HG02763 (cell line): ENCODE results near the gene BTG1.

ENCODE experiments used
- ATAC-seq: cut with Tn5 transposase; IDR thresholded peaks from one replicate; pipeline ENCODE4 v1.9.1; 2021; ENCODE audit warnings: mild to moderate bottlenecking, moderate library complexity; ENCODE audit not compliant: unreplicated experiment

The BTG1 gene

GRCh38 chr12:92145731-92146496, at the start of gene BTG1:
TSS of gene BTG1 (minus strand) at chr12:92145846. CDS start at chr12:92145535, 311 bp downstream.
- ATAC-seq = peak; percentile 73

GRCh38 chr12:92194561-92194960, 48.9 kb upstream of the BTG1 start:
- no peak for ATAC-seq

GRCh38 chr12:92193846-92194245, 48.2 kb upstream of the BTG1 start:
- no peak for ATAC-seq

- no peak for ATAC-seq
Observed at GRCh38 chr12:92193063-92193462, 47.4 kb upstream of the BTG1 start.

GRCh38 chr12:92192360-92192759, 46.7 kb upstream of the BTG1 start:
- ATAC-seq = no peak

- no peak for ATAC-seq
Observed at GRCh38 chr12:92191061-92191460, 45.4 kb upstream of the BTG1 start.

- no peak for ATAC-seq
Observed at GRCh38 chr12:92188517-92189188, 43.0 kb upstream of the BTG1 start.

GRCh38 chr12:92186038-92186470, 40.4 kb upstream of the BTG1 start:
- peak; percentile 35 for ATAC-seq

- peak; percentile 44 for ATAC-seq
Observed at GRCh38 chr12:92185052-92185451, 39.4 kb upstream of the BTG1 start.

- no peak for ATAC-seq
Observed at GRCh38 chr12:92183575-92183974, 37.9 kb upstream of the BTG1 start.

- no peak for ATAC-seq
Observed at GRCh38 chr12:92178340-92178739, 32.7 kb upstream of the BTG1 start.

GRCh38 chr12:92176646-92177045, 31.0 kb upstream of the BTG1 start:
- no peak for ATAC-seq

- no peak for ATAC-seq
Observed at GRCh38 chr12:92175961-92176360, 30.3 kb upstream of the BTG1 start.

GRCh38 chr12:92170050-92170449, 24.4 kb upstream of the BTG1 start:
- ATAC-seq = no peak

GRCh38 chr12:92167075-92167474, 21.4 kb upstream of the BTG1 start:
- no peak for ATAC-seq

GRCh38 chr12:92164712-92165111, 19.1 kb upstream of the BTG1 start:
- no peak for ATAC-seq

- ATAC-seq = no peak
Observed at GRCh38 chr12:92162079-92162478, 16.4 kb upstream of the BTG1 start.

- peak; percentile 40 for ATAC-seq
Observed at GRCh38 chr12:92158796-92159439, 13.3 kb upstream of the BTG1 start.

- no peak for ATAC-seq
Observed at GRCh38 chr12:92156704-92157395, 11.2 kb upstream of the BTG1 start.

- no peak for ATAC-seq
Observed at GRCh38 chr12:92156139-92156538, 10.5 kb upstream of the BTG1 start.

- no peak for ATAC-seq
Observed at GRCh38 chr12:92155733-92156132, 10.1 kb upstream of the BTG1 start.
